GM23248 (cell line): ENCODE results near the gene PRODH.
"Not testable (repeated sequence)": the region's sequence is repeated elsewhere in the genome, so short reads cannot be mapped to it uniquely, and the experiment has no call there.

Source experiments
- EZH2 ChIP-seq: fragments of 200-600 bp; sonication (generic); IDR thresholded peaks from 2 replicates; pipeline ENCODE4 v1.6.1; 2018; ENCODE audit warnings: antibody characterized with exemption, mild to moderate bottlenecking; ENCODE audit not compliant: insufficient read depth, poor library complexity, severe bottlenecking
- EZH2phosphoT487 ChIP-seq: fragments of 200-600 bp; sonication (generic); IDR thresholded peaks from 2 replicates; pipeline ENCODE4 v1.6.1; 2018; ENCODE audit warnings: antibody characterized with exemption, moderate library complexity, mild to moderate bottlenecking, low read depth; ENCODE audit not compliant: insufficient read depth

GRCh38 chr22:18961201-18961600, 25.1 kb upstream of the PRODH start:
- TF ChIP-seq EZH2, EZH2phosphoT487: not testable (repeated sequence)
